ENCODE measurements around the gene MAPK9.

MAPK9 gene

GRCh38 chr5:180202939-180203573 is 88.8 kb downstream of the MAPK9 start:
- DNase-seq (ENCODE audit: low read depth) = no peak
- TF ChIP-seq, protein P1, sequence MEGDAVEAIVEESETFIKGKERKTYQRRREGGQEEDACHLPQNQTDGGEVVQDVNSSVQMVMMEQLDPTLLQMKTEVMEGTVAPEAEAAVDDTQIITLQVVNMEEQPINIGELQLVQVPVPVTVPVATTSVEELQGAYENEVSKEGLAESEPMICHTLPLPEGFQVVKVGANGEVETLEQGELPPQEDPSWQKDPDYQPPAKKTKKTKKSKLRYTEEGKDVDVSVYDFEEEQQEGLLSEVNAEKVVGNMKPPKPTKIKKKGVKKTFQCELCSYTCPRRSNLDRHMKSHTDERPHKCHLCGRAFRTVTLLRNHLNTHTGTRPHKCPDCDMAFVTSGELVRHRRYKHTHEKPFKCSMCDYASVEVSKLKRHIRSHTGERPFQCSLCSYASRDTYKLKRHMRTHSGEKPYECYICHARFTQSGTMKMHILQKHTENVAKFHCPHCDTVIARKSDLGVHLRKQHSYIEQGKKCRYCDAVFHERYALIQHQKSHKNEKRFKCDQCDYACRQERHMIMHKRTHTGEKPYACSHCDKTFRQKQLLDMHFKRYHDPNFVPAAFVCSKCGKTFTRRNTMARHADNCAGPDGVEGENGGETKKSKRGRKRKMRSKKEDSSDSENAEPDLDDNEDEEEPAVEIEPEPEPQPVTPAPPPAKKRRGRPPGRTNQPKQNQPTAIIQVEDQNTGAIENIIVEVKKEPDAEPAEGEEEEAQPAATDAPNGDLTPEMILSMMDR (IDR thresholded peaks at IDR 0.05; ENCODE audit: control insufficient read depth, insufficient read depth, low read depth, low read length, missing control alignments) = no peak
- H3K4me3 ChIP-seq (ENCODE audit: control insufficient read depth, low read depth, low read length) = no peak overlapping the region

GRCh38 chr5:180201051-180201987 is 90.6 kb downstream of the MAPK9 start:
- no peak overlapping the region for H3K4me3 ChIP-seq (ENCODE audit: control insufficient read depth, low read depth, low read length)
- no peak for DNase-seq (ENCODE audit: low read depth)
- TF ChIP-seq, protein P1 (IDR thresholded peaks at IDR 0.05; ENCODE audit: control insufficient read depth, insufficient read depth, low read depth, low read length, missing control alignments) = peak; percentile 25

DNA sequence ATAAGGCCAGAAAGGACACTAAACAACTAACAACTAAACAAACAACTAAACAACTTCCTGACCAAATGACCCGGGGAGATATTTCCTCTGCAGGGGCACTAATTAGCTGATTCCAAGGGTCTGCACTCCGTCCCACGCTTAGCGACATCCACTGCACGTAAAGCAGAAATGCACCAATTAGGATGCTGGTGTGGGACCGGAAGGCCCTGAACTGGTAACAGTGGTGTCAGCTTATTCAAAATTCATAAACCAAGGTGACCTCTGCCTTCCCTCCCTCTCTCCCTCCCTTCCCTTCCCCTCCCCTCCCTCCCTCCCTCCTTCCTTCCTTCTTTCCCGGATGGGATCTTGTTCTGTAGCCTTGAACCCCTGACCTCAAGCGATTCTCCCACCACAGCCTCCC is 92.5 kb downstream of the MAPK9 start:
- DNase-seq (ENCODE audit: low read depth) = no peak
- TF ChIP-seq, protein P1 (IDR thresholded peaks at IDR 0.05; ENCODE audit: control insufficient read depth, insufficient read depth, low read depth, low read length, missing control alignments) = no peak
- H3K4me3 ChIP-seq (ENCODE audit: control insufficient read depth, low read depth, low read length) = no peak overlapping the region

- H3K4me3 ChIP-seq (ENCODE audit: control insufficient read depth, low read depth, low read length) = no peak overlapping the region
- no peak for DNase-seq (ENCODE audit: low read depth)
- TF ChIP-seq, protein P1 (IDR thresholded peaks at IDR 0.05; ENCODE audit: control insufficient read depth, insufficient read depth, low read depth, low read length, missing control alignments) = no peak
These were observed 93.7 kb downstream of the MAPK9 start for GRCh38 chr5:180198208-180198607.

DNA sequence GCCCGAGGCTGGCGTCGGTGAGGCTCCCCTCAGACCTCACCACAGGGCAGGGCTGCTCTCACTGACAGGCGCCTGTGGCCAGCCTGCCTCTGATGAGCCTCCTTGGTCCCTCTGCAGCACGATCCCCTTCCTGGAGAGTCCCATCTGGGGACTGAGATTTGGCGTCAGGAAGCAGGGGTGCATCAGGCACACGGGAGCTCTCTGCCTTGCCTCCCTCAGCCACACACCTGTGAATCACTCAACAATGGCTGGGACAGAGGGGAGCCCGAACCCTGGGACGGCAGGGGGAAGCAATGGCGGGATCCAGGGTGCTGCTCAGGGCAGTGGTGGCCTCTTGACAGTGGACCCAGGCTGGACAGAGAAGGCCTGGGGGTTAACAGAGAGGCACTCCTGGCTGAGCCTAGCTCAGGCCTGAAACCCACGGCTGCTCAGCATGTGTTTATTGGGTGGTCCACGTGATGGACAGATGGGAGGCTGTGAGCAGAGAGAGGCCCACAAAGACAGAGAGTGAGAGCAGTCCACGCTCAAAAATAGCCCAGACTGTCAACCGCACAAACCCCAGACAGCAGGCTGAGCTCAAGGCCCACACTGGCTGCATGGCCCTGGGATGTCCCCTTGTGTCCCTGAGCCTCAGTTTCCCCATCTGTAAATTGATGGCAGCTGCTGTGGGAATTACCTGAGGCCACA is 94.7 kb downstream of the MAPK9 start:
- no peak overlapping the region for H3K4me3 ChIP-seq (ENCODE audit: control insufficient read depth, low read depth, low read length)
- TF ChIP-seq, protein P1 (IDR thresholded peaks at IDR 0.05; ENCODE audit: control insufficient read depth, insufficient read depth, low read depth, low read length, missing control alignments) = no peak
- no peak for DNase-seq (ENCODE audit: low read depth)

All from AG09309 (cell line).